Mammary epithelial cell (primary cell): ENCODE data around the gene CRAMP1.

Source experiments
- EZH2 ChIP-seq: IDR thresholded peaks from 2 replicates; pipeline ENCODE4 v1.6.1; 2012; ENCODE audit warnings: low read length, inconsistent platforms, borderline replicate concordance
- TF ChIP-seq, protein P1 (sequence below), 2 donors: IDR thresholded peaks in 1 of 2; conservative IDR thresholded peaks in 1 of 2; 2 replicates each; pipeline ENCODE4 v1.5.1; 2011 to 2012; ENCODE audit warnings: inconsistent platforms in 2 of 2, low read length in 2 of 2, mild to moderate bottlenecking in 2 of 2, control low read depth in 1 of 2, low read depth in 1 of 2; ENCODE audit not compliant: insufficient read depth in 1 of 2; ENCODE audit errors: extremely low read depth in 1 of 2

GRCh38 chr16:1642753-1643152 lies 30.6 kb downstream of the CRAMP1 start:
- no peak for TF ChIP-seq EZH2
- TF ChIP-seq, protein P1, sequence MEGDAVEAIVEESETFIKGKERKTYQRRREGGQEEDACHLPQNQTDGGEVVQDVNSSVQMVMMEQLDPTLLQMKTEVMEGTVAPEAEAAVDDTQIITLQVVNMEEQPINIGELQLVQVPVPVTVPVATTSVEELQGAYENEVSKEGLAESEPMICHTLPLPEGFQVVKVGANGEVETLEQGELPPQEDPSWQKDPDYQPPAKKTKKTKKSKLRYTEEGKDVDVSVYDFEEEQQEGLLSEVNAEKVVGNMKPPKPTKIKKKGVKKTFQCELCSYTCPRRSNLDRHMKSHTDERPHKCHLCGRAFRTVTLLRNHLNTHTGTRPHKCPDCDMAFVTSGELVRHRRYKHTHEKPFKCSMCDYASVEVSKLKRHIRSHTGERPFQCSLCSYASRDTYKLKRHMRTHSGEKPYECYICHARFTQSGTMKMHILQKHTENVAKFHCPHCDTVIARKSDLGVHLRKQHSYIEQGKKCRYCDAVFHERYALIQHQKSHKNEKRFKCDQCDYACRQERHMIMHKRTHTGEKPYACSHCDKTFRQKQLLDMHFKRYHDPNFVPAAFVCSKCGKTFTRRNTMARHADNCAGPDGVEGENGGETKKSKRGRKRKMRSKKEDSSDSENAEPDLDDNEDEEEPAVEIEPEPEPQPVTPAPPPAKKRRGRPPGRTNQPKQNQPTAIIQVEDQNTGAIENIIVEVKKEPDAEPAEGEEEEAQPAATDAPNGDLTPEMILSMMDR (conservative IDR thresholded peaks at IDR 0.05 in 1 of 2, IDR thresholded peaks at IDR 0.05 in 1 of 2; ENCODE audit: extremely low read depth in 1 of 2, insufficient read depth in 1 of 2, low read depth in 1 of 2, low read length in 2 of 2): no peak
